ENCODE data around the gene THUMPD3.

The THUMPD3 gene, protein sequence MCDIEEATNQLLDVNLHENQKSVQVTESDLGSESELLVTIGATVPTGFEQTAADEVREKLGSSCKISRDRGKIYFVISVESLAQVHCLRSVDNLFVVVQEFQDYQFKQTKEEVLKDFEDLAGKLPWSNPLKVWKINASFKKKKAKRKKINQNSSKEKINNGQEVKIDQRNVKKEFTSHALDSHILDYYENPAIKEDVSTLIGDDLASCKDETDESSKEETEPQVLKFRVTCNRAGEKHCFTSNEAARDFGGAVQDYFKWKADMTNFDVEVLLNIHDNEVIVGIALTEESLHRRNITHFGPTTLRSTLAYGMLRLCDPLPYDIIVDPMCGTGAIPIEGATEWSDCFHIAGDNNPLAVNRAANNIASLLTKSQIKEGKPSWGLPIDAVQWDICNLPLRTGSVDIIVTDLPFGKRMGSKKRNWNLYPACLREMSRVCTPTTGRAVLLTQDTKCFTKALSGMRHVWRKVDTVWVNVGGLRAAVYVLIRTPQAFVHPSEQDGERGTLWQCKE

DNA sequence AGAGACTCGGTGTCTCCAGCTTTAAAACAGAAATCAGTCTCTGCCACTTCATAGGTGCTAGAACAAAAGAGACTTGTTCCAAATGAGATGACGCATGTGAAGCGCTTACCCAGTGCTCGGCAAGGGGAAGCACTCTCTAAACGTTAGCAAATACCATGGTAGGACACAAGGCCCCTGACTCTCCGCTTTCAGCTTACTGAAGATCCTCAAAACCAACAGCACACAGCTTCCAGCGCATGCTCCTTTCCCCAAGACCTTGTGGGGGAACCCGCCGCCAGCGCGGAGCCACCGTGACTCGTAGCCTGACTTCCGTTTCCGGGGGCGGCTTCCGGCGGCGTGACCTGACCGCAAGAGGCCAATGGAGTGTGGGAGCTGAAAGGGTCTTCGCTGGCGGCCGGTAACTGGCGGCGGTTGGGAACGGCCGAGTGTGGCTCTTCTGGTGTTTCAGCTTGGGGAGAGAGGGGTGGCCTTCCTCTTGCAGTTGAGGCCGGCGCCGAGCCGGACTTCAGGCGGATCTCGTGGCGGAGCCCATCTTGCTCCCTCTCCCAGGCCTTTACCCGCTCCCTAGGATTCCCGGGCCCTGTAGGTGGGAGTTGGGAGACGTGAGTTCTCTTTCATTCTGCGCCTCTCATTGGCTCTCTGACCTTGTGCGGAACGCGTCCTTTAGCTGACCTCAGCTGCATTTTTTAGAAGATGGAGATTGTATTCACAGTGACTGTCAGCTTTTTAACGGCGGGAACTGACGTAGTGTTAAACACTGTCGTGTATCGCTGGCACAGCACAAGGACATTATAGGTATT, at the start of gene THUMPD3:
Gene THUMPD3, plus strand, starts transcription at position 324 of the 800 bp plus-strand sequence. CDS start 2,015 bp downstream, outside the sequence.
- H3K36me3 Mint-ChIP-seq (ENCODE audit: low read depth): peaks cover 35% of the 10 kb centered on the region

DNA sequence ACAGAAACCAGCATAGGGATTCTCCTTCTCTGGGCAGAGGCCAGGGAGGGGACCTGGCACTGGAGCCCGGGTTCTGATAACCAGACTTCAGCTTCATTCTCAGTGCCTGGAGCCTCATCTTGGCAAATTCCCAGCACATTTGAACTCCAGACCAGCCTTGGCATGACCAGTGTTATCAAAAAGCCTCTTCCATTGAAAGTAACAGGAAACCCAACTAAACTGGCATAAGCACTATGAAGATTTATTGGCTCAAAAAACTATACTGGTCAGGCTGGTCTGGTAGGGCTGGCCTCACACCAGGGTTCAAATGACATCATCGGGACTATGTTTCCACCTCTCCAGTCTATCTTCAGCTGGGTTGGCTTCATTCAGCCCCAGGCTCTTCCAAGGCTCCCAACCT, 48.1 kb upstream of the THUMPD3 start:
- Mint-ChIP-seq H3K4me3 (no peak overlapping the region), H3K9me3 (no peaks in the 10 kb centered on the region), H3K27me3 (ENCODE audit: low read depth) (peaks cover 3% of the 10 kb centered on the region), H3K36me3 (ENCODE audit: low read depth) (no peaks in the 10 kb centered on the region), H3K4me1 (ENCODE audit: low read depth) (no peaks in the 10 kb centered on the region), H3K27ac (no peak overlapping the region)
- DNase-seq (ENCODE audit: low spot score): no peak

More for the DNA sequence above, at the start of gene THUMPD3:
- Mint-ChIP-seq H3K9me3 (no peaks in the 10 kb centered on the region), H3K4me3 (peak within 1 kb of the TSS; percentile 95), H3K27me3 (ENCODE audit: low read depth) (peaks cover 3% of the 10 kb centered on the region), H3K27ac (peak within 1 kb of the TSS; percentile 99), H3K4me1 (ENCODE audit: low read depth) (peaks cover 27% of the 10 kb centered on the region)
- peak; percentile 94 for DNase-seq (ENCODE audit: low spot score)

DNA sequence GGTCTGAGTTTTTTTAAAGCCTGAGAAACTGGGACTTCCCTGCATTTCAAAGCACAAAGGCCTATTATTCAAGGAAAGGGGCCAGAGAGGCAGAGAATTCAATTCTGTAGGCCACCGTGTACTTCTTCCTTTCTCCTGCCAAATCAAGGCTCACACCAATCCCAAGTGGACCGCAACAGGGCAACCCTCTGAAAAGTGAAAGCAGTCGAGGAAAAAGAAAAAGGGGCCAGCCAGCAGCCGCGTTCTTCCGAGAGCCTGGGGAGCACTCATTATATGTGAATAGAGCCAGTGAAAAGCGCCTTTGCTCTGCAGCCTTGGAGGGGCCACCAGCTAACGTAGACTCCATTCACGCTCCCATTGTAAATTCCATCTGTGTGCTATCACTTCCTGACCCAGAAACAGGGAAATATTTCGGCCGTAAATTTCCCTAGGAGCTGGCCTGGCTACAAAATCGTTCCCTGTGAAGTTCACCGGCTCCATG, 45.9 kb upstream of the THUMPD3 start:
- H3K27ac Mint-ChIP-seq: no peak overlapping the region
- no peaks in the 10 kb centered on the region for H3K4me1 Mint-ChIP-seq (ENCODE audit: low read depth)
- no peak for DNase-seq (ENCODE audit: low spot score)
- H3K27me3 Mint-ChIP-seq (ENCODE audit: low read depth): peaks cover 3% of the 10 kb centered on the region
- H3K36me3 Mint-ChIP-seq (ENCODE audit: low read depth): no peaks in the 10 kb centered on the region
- H3K9me3 Mint-ChIP-seq: no peaks in the 10 kb centered on the region
- H3K4me3 Mint-ChIP-seq: no peak overlapping the region

DNA sequence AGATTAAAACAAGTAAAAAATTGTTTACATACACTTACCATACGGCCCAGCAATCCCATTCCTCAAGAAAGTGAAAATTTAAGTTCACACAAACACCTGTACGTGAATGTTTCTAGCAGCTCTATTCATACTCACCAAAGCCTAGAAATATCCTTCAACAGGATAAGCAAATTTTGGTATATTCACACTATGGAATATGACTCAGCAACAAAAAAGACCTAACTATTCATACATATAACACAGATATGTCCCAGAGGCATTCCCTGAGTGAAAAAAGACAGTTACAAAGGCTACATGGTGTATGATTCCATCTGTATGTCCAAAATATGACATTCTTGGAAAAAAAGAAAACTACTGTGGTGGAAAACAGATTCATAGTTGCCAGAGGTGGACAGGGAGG, 40.1 kb upstream of the THUMPD3 start:
- no peaks in the 10 kb centered on the region for H3K36me3 Mint-ChIP-seq (ENCODE audit: low read depth)
- no peak for DNase-seq (ENCODE audit: low spot score)
- peaks cover 7% of the 10 kb centered on the region for H3K9me3 Mint-ChIP-seq
- H3K27me3 Mint-ChIP-seq (ENCODE audit: low read depth): no peaks in the 10 kb centered on the region
- H3K27ac Mint-ChIP-seq: no peak overlapping the region
- H3K4me1 Mint-ChIP-seq (ENCODE audit: low read depth): no peaks in the 10 kb centered on the region
- no peak overlapping the region for H3K4me3 Mint-ChIP-seq

DNA sequence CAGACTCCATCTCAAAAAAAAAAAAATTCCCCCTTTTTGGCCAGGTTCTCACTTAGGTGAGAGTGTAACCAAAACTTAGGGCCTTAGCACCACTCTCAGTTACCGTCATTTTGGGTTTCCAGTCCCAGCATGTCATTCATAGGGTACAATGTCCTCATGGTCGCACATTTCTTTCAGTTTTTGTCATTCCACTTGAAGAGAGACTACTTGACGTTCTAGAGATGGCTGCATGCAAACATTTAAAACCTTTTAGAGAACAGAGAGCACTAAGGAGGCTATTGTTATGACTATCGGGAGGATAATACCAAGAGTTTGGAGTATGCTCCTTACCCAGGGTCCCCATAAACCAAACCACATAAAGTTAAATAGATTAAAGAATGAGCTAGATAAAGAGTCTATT, 37.9 kb upstream of the THUMPD3 start:
- no peak for DNase-seq (ENCODE audit: low spot score)
- no peaks in the 10 kb centered on the region for H3K4me1 Mint-ChIP-seq (ENCODE audit: low read depth)
- H3K4me3 Mint-ChIP-seq: no peak overlapping the region
- no peaks in the 10 kb centered on the region for H3K27me3 Mint-ChIP-seq (ENCODE audit: low read depth)
- no peak overlapping the region for H3K27ac Mint-ChIP-seq
- H3K36me3 Mint-ChIP-seq (ENCODE audit: low read depth): no peaks in the 10 kb centered on the region
- H3K9me3 Mint-ChIP-seq: peaks cover 10% of the 10 kb centered on the region

DNA sequence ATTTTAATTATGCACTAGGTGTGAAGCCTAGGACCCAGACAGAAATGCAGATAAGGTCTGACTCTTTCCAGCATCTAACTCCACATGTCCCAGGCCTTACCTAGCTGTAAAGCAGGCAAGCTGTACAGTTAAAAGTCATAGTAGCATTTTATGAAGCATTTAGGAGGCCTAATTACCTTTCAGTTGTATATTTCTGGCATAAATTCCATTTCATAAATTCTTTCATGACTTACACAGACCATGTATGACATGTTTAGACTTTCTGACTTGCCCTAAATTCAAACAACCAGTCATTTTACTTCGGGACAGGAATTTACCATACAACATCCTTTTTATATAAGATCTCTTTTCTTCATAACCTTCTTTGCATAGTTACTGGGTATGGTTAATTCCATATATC, 35.3 kb upstream of the THUMPD3 start:
- DNase-seq (ENCODE audit: low spot score): no peak
- Mint-ChIP-seq H3K4me1 (ENCODE audit: low read depth) (no peaks in the 10 kb centered on the region), H3K4me3 (no peak overlapping the region), H3K27ac (no peak overlapping the region), H3K36me3 (ENCODE audit: low read depth) (no peaks in the 10 kb centered on the region), H3K9me3 (peaks cover 14% of the 10 kb centered on the region), H3K27me3 (ENCODE audit: low read depth) (peaks cover 3% of the 10 kb centered on the region)

DNA sequence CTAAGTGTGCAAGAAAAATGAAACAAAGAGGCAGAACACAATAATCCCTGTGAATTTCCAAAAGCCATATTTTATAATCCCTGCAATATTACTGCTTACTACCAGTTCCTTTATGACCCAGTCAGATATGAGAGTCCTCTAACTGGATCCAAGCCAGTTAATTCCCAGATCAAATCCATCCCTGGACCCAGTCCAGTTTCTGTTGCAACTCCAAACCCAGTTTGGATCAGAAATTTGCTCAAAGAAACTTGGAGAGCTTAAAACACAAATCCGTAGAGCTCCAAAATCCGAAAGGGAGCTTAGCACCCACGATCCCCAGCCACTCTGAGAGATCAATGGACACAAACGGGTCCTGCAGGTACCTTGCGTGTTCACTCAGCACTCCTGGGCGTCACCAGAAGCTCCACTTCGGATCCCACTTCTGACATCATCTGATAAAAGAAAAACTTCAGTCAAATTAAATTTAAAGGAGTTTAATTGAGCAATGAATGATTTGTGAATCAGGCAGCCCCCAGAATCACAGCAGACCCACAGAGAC, 32.6 kb upstream of the THUMPD3 start:
- DNase-seq (ENCODE audit: low spot score): no peak
- H3K36me3 Mint-ChIP-seq (ENCODE audit: low read depth): no peaks in the 10 kb centered on the region
- peaks cover 14% of the 10 kb centered on the region for H3K9me3 Mint-ChIP-seq
- H3K27me3 Mint-ChIP-seq (ENCODE audit: low read depth): peaks cover 5% of the 10 kb centered on the region
- no peak overlapping the region for H3K27ac Mint-ChIP-seq
- no peaks in the 10 kb centered on the region for H3K4me1 Mint-ChIP-seq (ENCODE audit: low read depth)
- no peak overlapping the region for H3K4me3 Mint-ChIP-seq

DNA sequence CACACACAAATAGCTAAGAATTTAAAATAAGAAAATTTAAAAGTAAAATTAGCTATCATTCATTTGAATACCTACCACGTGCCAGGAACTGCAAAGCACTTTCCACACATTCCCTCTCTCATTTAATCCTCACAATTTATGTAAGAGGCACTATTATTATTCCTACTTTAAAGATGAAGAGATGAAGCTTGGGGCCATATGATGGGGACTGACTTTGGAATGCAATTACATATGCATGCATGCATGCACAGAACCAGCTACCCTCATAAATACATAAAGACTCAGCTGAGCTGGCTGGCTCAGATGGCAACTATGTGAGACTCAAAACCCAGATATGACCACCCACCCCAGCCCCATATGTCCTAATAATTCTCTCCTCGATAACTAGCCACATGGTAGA, 31.7 kb upstream of the THUMPD3 start:
- DNase-seq (ENCODE audit: low spot score): no peak
- peaks cover 14% of the 10 kb centered on the region for H3K9me3 Mint-ChIP-seq
- H3K36me3 Mint-ChIP-seq (ENCODE audit: low read depth): no peaks in the 10 kb centered on the region
- no peak overlapping the region for H3K4me3 Mint-ChIP-seq
- H3K4me1 Mint-ChIP-seq (ENCODE audit: low read depth): no peaks in the 10 kb centered on the region
- H3K27ac Mint-ChIP-seq: no peak overlapping the region
- peaks cover 5% of the 10 kb centered on the region for H3K27me3 Mint-ChIP-seq (ENCODE audit: low read depth)

DNA sequence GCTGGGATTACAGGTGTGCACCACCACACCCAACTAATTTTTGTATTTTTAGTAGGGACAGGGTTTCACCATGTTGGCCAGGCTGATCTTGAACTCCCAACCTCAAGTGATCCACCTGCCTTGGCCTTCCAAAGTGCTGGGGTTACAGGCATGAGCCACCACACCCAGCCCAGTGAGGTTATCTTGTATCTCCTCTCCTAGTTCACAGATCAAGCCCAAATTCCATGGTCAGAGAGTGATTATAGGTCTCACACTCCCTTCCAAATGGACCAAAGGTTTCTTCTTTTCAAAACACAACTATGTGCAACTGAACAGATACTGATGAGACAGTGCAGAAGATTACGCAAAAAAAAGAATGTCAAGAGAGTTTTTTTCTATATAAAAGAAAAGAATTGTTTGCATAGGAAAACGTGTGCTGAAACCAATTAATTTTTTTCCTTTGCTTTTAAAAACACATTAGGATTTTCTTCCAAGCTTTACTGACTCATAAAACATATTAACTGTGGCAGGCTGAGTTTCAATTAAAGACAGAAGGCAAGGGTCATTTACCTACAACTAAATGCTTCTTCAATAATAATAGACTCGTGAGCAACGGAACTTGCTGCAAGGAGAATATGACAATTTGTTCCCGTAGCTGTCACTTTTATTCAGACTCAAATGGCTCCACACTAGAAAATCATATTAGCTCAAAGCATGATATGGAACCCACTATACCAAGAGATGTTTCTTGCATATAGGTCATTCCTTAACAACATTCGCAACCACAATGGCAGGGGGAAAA, 30.4 kb upstream of the THUMPD3 start:
- no peak for DNase-seq (ENCODE audit: low spot score)
- Mint-ChIP-seq H3K4me1 (ENCODE audit: low read depth) (no peaks in the 10 kb centered on the region), H3K9me3 (peaks cover 10% of the 10 kb centered on the region), H3K36me3 (ENCODE audit: low read depth) (no peaks in the 10 kb centered on the region), H3K27ac (no peak overlapping the region), H3K27me3 (ENCODE audit: low read depth) (peaks cover 5% of the 10 kb centered on the region), H3K4me3 (no peak overlapping the region)

DNA sequence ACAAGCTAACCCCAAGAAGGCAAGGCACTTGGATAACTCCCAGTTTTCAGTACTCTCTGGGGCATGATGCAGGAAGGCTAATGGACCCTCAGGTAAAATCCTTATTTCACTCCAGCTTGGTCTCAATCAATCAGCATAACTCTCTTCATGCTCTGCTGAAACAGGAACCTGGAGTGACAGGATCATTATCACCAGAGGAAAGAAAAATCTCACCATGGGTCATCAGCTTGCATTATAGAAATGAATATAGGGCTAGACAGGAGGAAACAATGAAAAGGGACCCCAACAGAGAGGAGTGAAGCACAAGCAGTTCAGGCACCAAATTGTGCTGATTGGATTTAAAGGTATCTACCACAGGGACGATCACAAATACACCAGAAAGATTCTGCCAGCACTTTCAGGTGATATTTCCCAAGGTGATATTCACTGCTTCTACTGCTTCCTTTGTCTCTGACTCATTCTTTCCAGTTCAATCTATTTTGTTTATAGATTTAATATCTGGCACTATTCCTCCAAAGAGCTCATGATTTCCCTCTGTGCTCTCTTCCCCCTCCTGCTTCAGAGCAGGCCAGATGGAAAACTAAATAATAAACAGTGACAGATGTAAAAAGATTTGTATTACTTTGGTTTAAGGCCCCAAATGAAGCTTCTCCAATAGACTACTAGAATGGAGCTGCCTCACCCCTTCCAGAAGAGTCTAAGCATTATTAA, 22.9 kb upstream of the THUMPD3 start:
- Mint-ChIP-seq H3K36me3 (ENCODE audit: low read depth) (no peaks in the 10 kb centered on the region), H3K27me3 (ENCODE audit: low read depth) (no peaks in the 10 kb centered on the region), H3K27ac (no peak overlapping the region), H3K9me3 (no peaks in the 10 kb centered on the region), H3K4me1 (ENCODE audit: low read depth) (no peaks in the 10 kb centered on the region), H3K4me3 (no peak overlapping the region)
- DNase-seq (ENCODE audit: low spot score): no peak

DNA sequence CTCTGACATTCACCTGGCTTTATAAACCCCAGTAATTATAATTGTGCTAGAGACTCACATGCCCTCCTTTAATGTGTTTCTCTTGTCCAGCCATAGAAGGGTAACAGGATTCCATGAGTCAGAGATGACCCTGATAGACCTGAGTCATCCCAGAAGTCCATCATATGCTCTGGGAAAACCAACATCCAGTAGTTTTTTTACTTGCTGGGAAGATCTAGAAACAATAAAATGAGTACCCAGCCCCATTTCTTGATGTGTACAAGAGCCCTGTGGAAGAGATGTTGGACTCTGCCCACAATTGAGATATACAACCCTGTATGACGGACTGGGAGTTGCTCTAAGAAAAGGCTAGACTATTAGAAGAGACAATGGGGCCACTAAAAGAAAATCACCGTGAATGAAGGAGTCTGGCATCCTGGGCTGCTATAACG, 22.4 kb upstream of the THUMPD3 start:
- no peak overlapping the region for H3K4me3 Mint-ChIP-seq
- H3K4me1 Mint-ChIP-seq (ENCODE audit: low read depth): no peaks in the 10 kb centered on the region
- no peak overlapping the region for H3K27ac Mint-ChIP-seq
- H3K27me3 Mint-ChIP-seq (ENCODE audit: low read depth): no peaks in the 10 kb centered on the region
- no peaks in the 10 kb centered on the region for H3K36me3 Mint-ChIP-seq (ENCODE audit: low read depth)
- H3K9me3 Mint-ChIP-seq: no peaks in the 10 kb centered on the region
- DNase-seq (ENCODE audit: low spot score): no peak

DNA sequence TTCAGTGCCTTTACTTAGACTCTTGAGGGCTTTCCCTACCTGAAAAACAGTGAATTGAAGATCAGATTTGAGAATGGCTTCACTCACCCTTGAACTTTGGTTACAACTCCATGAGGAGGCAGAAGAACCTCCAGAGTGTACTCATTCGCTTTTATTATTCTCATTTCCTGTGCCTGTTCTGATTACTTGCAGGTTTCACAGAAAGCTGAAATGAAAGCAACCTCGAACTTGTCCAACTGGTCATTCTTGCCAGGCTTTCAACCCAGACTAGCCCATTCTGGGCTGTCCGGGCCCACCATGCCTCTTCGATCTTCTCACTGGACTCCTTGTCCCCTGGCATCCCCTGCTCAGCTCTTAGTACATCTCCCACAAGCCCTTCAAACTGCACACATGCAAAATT, 20.2 kb upstream of the THUMPD3 start:
- H3K9me3 Mint-ChIP-seq: no peaks in the 10 kb centered on the region
- no peaks in the 10 kb centered on the region for H3K27me3 Mint-ChIP-seq (ENCODE audit: low read depth)
- H3K4me1 Mint-ChIP-seq (ENCODE audit: low read depth): no peaks in the 10 kb centered on the region
- no peak for DNase-seq (ENCODE audit: low spot score)
- H3K27ac Mint-ChIP-seq: no peak overlapping the region
- no peak overlapping the region for H3K4me3 Mint-ChIP-seq
- no peaks in the 10 kb centered on the region for H3K36me3 Mint-ChIP-seq (ENCODE audit: low read depth)

DNA sequence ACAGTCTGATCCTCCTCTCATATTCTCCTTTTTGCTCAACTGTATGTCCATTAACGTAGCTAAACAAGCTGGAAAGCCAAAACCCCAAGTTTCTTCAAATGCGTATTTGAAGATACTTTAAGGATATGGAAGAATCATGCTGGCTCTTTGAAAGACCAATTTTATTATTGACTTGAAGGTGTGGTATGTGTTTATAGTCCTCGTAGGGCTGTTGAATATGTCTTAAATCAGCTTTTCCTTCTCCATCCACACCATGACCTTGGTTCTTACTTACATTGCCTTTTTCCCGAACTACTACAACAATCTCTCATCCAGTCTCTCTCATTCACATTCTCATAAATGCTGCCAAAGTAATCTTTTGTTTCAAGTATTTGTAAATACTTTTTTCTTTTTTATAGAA, 19.7 kb upstream of the THUMPD3 start:
- no peaks in the 10 kb centered on the region for H3K4me1 Mint-ChIP-seq (ENCODE audit: low read depth)
- no peaks in the 10 kb centered on the region for H3K9me3 Mint-ChIP-seq
- DNase-seq (ENCODE audit: low spot score): no peak
- no peak overlapping the region for H3K27ac Mint-ChIP-seq
- no peak overlapping the region for H3K4me3 Mint-ChIP-seq
- H3K36me3 Mint-ChIP-seq (ENCODE audit: low read depth): no peaks in the 10 kb centered on the region
- H3K27me3 Mint-ChIP-seq (ENCODE audit: low read depth): no peaks in the 10 kb centered on the region
